Ishikawa (cell line): ENCODE measurements around the gene HERC4.

Experiments used
- CREB1 ChIP-seq: IDR thresholded peaks from 2 replicates; pipeline ENCODE4 v1.6.1; 2012; ENCODE audit warnings: low read depth
- EP300 ChIP-seq: IDR thresholded peaks from 2 replicates; pipeline ENCODE4 v1.6.1; 2012; ENCODE audit warnings: borderline replicate concordance
- FOXM1 ChIP-seq: IDR thresholded peaks from 2 replicates; pipeline ENCODE4 v1.6.1; 2012; ENCODE audit warnings: low read depth, borderline replicate concordance
- MAX ChIP-seq: IDR thresholded peaks from 2 replicates; pipeline ENCODE4 v1.6.1; 2012
- NFIC ChIP-seq: IDR thresholded peaks from 2 replicates; pipeline ENCODE4 v1.6.1; 2012
- TAF1 ChIP-seq: IDR thresholded peaks from 2 replicates; pipeline ENCODE4 v1.6.1; 2012; ENCODE audit warnings: low read depth, mild to moderate bottlenecking
- TCF12 ChIP-seq: IDR thresholded peaks from 2 replicates; pipeline ENCODE4 v1.6.1; 2012; ENCODE audit warnings: low read depth
- TEAD4 ChIP-seq: IDR thresholded peaks from 2 replicates; pipeline ENCODE4 v1.6.1; 2012
- YY1 ChIP-seq: IDR thresholded peaks from 2 replicates; pipeline ENCODE4 v1.6.1; 2012; ENCODE audit warnings: low read depth
- ZBTB7A ChIP-seq: IDR thresholded peaks from 2 replicates; pipeline ENCODE4 v1.6.1; 2012; ENCODE audit warnings: low read depth
- TF ChIP-seq, protein P1 (sequence below): IDR thresholded peaks from 2 replicates; pipeline ENCODE4 v1.6.1; 2012; ENCODE audit warnings: low read depth, mild to moderate bottlenecking

GRCh38 chr10:67976292-67977245 lies 98.5 kb downstream of the HERC4 start:
- TF ChIP-seq, protein P1, sequence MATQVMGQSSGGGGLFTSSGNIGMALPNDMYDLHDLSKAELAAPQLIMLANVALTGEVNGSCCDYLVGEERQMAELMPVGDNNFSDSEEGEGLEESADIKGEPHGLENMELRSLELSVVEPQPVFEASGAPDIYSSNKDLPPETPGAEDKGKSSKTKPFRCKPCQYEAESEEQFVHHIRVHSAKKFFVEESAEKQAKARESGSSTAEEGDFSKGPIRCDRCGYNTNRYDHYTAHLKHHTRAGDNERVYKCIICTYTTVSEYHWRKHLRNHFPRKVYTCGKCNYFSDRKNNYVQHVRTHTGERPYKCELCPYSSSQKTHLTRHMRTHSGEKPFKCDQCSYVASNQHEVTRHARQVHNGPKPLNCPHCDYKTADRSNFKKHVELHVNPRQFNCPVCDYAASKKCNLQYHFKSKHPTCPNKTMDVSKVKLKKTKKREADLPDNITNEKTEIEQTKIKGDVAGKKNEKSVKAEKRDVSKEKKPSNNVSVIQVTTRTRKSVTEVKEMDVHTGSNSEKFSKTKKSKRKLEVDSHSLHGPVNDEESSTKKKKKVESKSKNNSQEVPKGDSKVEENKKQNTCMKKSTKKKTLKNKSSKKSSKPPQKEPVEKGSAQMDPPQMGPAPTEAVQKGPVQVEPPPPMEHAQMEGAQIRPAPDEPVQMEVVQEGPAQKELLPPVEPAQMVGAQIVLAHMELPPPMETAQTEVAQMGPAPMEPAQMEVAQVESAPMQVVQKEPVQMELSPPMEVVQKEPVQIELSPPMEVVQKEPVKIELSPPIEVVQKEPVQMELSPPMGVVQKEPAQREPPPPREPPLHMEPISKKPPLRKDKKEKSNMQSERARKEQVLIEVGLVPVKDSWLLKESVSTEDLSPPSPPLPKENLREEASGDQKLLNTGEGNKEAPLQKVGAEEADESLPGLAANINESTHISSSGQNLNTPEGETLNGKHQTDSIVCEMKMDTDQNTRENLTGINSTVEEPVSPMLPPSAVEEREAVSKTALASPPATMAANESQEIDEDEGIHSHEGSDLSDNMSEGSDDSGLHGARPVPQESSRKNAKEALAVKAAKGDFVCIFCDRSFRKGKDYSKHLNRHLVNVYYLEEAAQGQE, result no peak
- no peak for TF ChIP-seq EP300
- TF ChIP-seq TAF1, result no peak
- TF ChIP-seq TEAD4, result no peak
- TF ChIP-seq NFIC, result no peak
- no peak for TF ChIP-seq MAX
- no peak for TF ChIP-seq YY1
- no peak for TF ChIP-seq TCF12
- no peak for TF ChIP-seq CREB1
- TF ChIP-seq FOXM1, result no peak
- TF ChIP-seq ZBTB7A, result no peak
